GM23248 (cell line): ENCODE measurements around the gene ROCK2.

ENCODE experiments used
- EZH2 ChIP-seq: fragments of 200-600 bp; sonication (generic); IDR thresholded peaks from 2 replicates; pipeline ENCODE4 v1.6.1; 2018; ENCODE audit warnings: antibody characterized with exemption, mild to moderate bottlenecking; ENCODE audit not compliant: insufficient read depth, poor library complexity, severe bottlenecking
- EZH2phosphoT487 ChIP-seq: fragments of 200-600 bp; sonication (generic); IDR thresholded peaks from 2 replicates; pipeline ENCODE4 v1.6.1; 2018; ENCODE audit warnings: antibody characterized with exemption, moderate library complexity, mild to moderate bottlenecking, low read depth; ENCODE audit not compliant: insufficient read depth

- TF ChIP-seq EZH2 (no peak), EZH2phosphoT487 (no peak)
Observed at GRCh38 chr2:11333427-11334183, 10.8 kb downstream of the ROCK2 start.
